Liver (tissue), 3 donors: ENCODE data around the gene MR1.

Source experiments
- EGR1 ChIP-seq, 2 donors: IDR thresholded peaks; 2 replicates each; pipeline ENCODE4 v1.6.1; 2016 to 2018; ENCODE audit warnings: antibody characterized with exemption in 2 of 2, low read depth in 2 of 2
- FOXA1 ChIP-seq: IDR thresholded peaks from 2 replicates; pipeline ENCODE4 v1.6.1; 2016; ENCODE audit warnings: antibody characterized with exemption
- GABPA ChIP-seq, 2 donors: IDR thresholded peaks in 1 of 2; conservative IDR thresholded peaks in 1 of 2; 2 replicates each; pipeline ENCODE4 v1.6.1; 2016; ENCODE audit warnings: antibody characterized with exemption in 2 of 2, mild to moderate bottlenecking in 1 of 2, moderate library complexity in 1 of 2
- HNF4G ChIP-seq: IDR thresholded peaks from 2 replicates; pipeline ENCODE4 v1.6.1; 2016; ENCODE audit warnings: antibody characterized with exemption
- JUND ChIP-seq, 2 donors: IDR thresholded peaks; 2 replicates each; pipeline ENCODE4 v1.6.1; 2016; ENCODE audit warnings: antibody characterized with exemption in 2 of 2
- RXRA ChIP-seq, 2 donors: IDR thresholded peaks; 2 replicates each; pipeline ENCODE4 v1.6.1; 2017 to 2018; ENCODE audit warnings: antibody characterized with exemption in 2 of 2, mild to moderate bottlenecking in 1 of 2
- SP1 ChIP-seq: IDR thresholded peaks from 2 replicates; pipeline ENCODE4 v1.6.1; 2018; ENCODE audit warnings: antibody characterized with exemption, mild to moderate bottlenecking
- TAF1 ChIP-seq: conservative IDR thresholded peaks from 2 replicates; pipeline ENCODE4 v1.6.1; 2016; ENCODE audit warnings: antibody characterized with exemption, mild to moderate bottlenecking
- YY1 ChIP-seq: IDR thresholded peaks from 2 replicates; pipeline ENCODE4 v1.6.1; 2016; ENCODE audit warnings: antibody characterized with exemption, mild to moderate bottlenecking
- TF ChIP-seq, protein P1 (sequence below): fragments of 150-350 bp; IDR thresholded peaks from 2 replicates; pipeline ENCODE4 v1.5.1; 2017; ENCODE audit warnings: improper control_type of control experiment, low read depth, low read length; ENCODE audit not compliant: missing input control
- TF ChIP-seq, protein P2 (sequence below): IDR thresholded peaks from 2 replicates; pipeline ENCODE4 v1.6.1; 2016; ENCODE audit warnings: antibody characterized with exemption, mild to moderate bottlenecking
- TF ChIP-seq, protein P3 (sequence below): IDR thresholded peaks from 2 replicates; pipeline ENCODE4 v1.6.1; 2016; ENCODE audit warnings: antibody characterized with exemption
- TF ChIP-seq, protein P4 (sequence below): IDR thresholded peaks from 2 replicates; pipeline ENCODE4 v1.6.1; 2016; ENCODE audit warnings: antibody characterized with exemption
- TF ChIP-seq, protein P5 (sequence below): IDR thresholded peaks from 2 replicates; pipeline ENCODE4 v1.6.1; 2016; ENCODE audit warnings: antibody characterized with exemption
- donor health status: healthy.
- donor health status: healthy.

DNA sequence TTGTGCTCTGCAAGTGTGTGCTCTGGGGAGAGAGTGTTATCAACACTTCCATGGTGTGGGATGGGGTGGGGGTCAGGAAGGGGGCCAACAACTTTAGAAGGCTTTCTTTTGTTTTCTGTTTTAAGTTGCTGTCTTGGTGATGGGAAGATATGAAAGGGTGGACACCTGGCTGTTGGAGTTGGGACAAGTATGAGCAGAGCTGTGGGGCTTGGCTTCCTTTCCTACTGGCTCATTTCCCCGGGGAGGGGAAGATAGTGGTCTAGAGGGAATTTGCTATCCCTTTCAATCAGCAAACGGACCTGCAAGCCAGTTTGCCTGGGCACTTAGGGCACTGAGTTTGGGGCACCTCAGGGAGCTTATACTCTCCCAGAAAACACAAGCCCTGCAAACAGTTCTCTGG is 73.9 kb downstream of the MR1 start:
- TF ChIP-seq, protein P1, sequence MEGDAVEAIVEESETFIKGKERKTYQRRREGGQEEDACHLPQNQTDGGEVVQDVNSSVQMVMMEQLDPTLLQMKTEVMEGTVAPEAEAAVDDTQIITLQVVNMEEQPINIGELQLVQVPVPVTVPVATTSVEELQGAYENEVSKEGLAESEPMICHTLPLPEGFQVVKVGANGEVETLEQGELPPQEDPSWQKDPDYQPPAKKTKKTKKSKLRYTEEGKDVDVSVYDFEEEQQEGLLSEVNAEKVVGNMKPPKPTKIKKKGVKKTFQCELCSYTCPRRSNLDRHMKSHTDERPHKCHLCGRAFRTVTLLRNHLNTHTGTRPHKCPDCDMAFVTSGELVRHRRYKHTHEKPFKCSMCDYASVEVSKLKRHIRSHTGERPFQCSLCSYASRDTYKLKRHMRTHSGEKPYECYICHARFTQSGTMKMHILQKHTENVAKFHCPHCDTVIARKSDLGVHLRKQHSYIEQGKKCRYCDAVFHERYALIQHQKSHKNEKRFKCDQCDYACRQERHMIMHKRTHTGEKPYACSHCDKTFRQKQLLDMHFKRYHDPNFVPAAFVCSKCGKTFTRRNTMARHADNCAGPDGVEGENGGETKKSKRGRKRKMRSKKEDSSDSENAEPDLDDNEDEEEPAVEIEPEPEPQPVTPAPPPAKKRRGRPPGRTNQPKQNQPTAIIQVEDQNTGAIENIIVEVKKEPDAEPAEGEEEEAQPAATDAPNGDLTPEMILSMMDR, result no peak
- TF ChIP-seq JUND (IDR thresholded peaks at IDR 0.05) (no peak), YY1 (no peak), HNF4G (no peak), GABPA (IDR thresholded peaks at IDR 0.05 in 1 of 2, conservative IDR thresholded peaks at IDR 0.05 in 1 of 2) (no peak), EGR1 (IDR thresholded peaks at IDR 0.05; ENCODE audit: low read depth in 2 of 2) (no peak), FOXA1 (no peak), SP1 (no peak), TAF1 (no peak), RXRA (IDR thresholded peaks at IDR 0.05) (no peak)
- TF ChIP-seq, protein P2, sequence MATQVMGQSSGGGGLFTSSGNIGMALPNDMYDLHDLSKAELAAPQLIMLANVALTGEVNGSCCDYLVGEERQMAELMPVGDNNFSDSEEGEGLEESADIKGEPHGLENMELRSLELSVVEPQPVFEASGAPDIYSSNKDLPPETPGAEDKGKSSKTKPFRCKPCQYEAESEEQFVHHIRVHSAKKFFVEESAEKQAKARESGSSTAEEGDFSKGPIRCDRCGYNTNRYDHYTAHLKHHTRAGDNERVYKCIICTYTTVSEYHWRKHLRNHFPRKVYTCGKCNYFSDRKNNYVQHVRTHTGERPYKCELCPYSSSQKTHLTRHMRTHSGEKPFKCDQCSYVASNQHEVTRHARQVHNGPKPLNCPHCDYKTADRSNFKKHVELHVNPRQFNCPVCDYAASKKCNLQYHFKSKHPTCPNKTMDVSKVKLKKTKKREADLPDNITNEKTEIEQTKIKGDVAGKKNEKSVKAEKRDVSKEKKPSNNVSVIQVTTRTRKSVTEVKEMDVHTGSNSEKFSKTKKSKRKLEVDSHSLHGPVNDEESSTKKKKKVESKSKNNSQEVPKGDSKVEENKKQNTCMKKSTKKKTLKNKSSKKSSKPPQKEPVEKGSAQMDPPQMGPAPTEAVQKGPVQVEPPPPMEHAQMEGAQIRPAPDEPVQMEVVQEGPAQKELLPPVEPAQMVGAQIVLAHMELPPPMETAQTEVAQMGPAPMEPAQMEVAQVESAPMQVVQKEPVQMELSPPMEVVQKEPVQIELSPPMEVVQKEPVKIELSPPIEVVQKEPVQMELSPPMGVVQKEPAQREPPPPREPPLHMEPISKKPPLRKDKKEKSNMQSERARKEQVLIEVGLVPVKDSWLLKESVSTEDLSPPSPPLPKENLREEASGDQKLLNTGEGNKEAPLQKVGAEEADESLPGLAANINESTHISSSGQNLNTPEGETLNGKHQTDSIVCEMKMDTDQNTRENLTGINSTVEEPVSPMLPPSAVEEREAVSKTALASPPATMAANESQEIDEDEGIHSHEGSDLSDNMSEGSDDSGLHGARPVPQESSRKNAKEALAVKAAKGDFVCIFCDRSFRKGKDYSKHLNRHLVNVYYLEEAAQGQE, result no peak
- TF ChIP-seq, protein P3, sequence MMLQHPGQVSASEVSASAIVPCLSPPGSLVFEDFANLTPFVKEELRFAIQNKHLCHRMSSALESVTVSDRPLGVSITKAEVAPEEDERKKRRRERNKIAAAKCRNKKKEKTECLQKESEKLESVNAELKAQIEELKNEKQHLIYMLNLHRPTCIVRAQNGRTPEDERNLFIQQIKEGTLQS, result no peak
- TF ChIP-seq, protein P4, sequence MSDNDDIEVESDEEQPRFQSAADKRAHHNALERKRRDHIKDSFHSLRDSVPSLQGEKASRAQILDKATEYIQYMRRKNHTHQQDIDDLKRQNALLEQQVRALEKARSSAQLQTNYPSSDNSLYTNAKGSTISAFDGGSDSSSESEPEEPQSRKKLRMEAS, result no peak
- TF ChIP-seq, protein P5, sequence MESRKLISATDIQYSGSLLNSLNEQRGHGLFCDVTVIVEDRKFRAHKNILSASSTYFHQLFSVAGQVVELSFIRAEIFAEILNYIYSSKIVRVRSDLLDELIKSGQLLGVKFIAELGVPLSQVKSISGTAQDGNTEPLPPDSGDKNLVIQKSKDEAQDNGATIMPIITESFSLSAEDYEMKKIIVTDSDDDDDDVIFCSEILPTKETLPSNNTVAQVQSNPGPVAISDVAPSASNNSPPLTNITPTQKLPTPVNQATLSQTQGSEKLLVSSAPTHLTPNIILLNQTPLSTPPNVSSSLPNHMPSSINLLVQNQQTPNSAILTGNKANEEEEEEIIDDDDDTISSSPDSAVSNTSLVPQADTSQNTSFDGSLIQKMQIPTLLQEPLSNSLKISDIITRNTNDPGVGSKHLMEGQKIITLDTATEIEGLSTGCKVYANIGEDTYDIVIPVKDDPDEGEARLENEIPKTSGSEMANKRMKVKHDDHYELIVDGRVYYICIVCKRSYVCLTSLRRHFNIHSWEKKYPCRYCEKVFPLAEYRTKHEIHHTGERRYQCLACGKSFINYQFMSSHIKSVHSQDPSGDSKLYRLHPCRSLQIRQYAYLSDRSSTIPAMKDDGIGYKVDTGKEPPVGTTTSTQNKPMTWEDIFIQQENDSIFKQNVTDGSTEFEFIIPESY, result no peak
